ENCODE results near the gene LRRIQ1.
"Not testable (repeated sequence)": the region's sequence is repeated elsewhere in the genome, so short reads cannot be mapped to it uniquely, and the experiment has no call there.

LRRIQ1 gene

DNA sequence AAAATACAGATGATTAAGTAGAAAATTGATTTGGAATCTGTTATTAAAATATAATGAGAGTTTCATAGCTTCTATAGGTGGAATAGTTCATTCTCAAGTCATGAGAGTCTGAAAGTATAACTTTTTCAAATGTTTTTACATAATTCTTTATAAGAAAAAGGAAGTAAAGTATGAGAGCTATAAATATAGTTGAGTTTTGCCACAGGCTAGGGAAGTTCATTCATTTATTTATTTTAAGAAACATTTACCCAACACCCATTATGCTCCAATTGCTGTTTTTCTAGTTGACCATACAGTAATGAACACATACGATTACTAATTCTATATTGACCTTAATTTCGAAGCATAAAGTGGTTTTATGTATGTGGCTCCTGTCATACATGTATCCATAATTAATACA lies 24.8 kb downstream of the LRRIQ1 start:
- no peak for DNase-seq (ENCODE audit: low read depth)

DNA sequence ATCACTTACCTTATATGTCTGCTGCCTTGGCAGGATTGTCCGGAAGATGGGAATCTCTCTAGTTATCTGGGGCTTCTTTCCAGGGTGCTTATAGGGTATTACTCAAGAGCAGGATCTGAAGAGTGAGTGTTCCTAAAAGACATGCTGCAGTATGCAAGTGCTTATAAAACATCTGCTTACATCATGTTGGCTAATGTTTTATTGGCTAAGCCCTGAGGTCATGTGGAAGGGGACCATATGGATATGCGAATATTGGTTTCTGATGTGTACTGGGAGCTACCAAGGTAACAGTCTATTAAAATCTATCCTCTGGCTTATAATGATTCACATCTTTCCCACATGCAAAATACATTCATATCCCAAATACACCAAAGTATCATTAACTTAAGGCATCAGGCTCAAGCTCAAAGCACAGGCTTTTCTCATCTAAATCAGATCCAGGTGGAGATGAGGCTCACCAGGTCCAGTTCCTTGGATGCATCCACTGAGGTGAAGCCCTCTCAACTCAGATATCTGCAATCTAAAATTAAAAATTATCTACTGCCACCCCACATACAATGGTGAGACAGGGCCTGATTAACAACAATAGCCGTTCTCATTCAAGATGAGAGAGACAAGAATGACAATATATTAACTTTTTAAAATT lies 29.8 kb downstream of the LRRIQ1 start:
- DNase-seq (ENCODE audit: low read depth), result no peak

DNA sequence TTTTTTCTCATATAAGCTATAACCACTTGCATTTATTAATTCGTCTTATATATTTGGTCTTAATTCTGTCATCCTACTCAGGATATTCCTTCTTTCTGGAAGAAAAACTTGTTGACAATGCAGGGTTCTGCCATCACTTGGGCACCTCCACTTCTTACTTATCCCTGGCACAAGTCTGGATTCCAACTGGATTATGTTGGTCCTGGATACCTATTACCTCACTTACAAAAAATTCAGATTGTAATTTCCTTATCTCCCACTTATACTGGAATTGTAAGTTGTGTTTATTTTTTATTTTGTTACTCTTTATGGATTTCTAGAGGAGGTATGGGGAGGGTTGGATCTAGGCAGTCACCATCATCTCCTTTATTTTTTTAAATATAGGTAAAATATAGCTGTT lies 36.7 kb downstream of the LRRIQ1 start:
- no peak for DNase-seq (ENCODE audit: low read depth)

DNA sequence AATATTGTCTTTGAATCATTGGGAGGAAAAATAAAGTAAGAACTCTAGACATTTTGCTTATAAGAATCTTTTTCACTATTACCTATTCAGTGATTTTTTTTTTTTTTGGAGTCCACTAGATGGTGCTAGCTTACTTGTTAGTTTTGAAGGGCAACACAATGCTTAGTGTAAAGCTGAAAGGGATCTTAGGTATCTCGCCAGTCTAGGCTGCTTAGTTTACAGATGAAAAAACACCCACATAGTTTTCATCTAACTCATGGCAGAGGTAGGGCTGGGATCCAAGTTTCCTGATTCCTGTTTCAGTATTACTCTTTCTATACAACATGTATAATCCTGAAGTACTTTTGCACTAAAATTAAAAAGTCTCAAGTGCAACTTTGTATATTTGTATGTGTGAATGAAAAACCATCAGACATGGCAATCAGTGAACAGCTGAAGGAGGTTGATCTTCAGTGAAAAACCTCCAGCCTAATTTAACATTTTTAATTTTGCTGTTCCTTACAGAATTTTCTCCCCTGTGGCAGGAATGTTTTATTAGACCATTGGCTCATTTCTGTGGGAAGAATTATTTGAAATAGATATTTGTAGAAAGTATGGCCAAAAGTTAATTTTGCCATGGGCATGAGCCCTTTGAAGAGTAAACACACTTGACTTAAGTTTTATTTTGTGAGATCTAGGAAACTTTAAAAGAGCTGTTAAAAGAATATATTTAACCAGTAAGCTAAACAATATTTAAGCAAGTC lies 40.7 kb downstream of the LRRIQ1 start:
- no peak for DNase-seq (ENCODE audit: low read depth)

DNA sequence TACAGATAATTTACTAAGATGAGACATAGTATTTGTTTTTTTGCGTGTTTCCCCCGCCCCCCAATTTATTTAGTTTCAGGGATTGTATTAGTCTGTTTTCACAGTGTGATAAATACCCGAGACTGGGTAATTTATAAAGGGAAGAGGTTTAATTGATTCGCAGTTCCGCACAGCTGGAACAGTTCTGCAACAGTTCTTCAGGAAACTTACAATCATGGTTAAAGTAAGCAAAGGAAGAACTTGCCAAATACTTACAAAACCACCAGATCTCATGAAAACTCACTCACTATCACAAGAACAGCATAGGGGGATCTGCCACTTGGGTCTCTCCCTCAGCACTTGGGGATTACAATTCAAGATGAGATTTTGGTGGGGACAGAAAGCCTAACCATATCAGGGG lies 48.9 kb downstream of the LRRIQ1 start:
- DNase-seq (ENCODE audit: low read depth), result no peak

DNA sequence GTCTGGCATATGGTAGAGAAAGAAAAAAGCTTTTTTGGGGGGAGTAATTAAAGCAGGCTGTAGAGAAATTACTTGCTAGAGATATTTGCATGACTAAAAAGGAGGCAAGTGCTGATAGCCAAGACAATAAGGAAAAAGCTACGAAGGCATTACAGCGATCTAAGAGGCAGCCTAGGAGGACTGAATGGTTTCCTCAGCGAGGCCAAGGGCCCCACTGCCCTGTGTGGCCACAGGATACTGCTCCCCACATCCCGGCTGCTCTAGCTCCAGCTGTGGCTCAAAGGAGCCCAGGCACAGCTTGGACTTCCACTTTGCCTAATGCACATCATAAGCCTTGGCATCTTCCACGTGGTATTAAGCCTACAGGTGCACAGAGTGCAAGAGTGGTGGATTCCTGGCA lies 53.6 kb downstream of the LRRIQ1 start:
- no peak for DNase-seq (ENCODE audit: low read depth)

DNA sequence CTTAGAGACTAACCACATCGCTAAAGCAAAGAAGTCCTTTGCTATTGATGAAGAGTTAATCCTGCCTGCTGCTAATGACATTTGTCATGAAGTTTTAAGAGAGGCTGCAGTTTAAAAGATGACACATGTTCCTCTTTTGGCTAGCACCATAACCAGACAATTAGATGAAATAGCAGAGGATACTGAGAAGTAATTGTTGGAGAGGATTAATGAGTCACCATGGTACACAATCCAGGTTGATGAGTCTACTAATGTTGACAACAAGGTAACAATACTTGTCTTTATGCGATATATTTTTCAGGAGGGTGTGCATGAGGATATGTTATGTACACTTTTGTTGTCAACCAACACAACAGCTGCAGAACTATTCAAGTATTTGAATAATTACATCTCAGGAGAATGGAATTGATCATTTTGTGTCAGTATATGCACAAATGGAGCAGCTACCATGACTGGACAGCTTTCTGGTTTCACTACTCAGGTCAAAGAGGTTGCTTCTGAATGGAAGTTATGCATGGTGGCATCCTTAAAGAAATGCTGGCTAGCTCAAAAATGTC lies 56.7 kb downstream of the LRRIQ1 start:
- DNase-seq (ENCODE audit: low read depth), result no peak

DNA sequence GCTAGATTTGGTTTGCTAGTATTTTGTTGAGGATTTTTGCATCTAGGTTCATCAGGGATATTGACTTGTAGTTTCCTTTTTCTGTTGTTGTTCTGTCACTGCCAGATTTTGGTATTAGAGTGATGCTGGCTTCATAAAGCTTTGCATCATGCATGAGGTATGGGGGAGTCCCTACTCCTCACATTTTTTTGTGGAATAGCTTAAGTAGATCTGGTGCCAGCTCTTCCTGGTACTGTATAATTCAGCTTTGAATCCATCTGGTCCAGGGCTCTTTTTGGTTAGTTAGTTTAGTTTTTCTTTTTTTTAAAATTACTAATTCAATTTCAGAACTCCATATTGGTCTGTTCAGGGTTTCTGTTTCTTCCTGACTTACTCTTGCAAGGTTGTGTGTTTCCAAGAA lies 59.4 kb downstream of the LRRIQ1 start:
- no peak for DNase-seq (ENCODE audit: low read depth)

DNA sequence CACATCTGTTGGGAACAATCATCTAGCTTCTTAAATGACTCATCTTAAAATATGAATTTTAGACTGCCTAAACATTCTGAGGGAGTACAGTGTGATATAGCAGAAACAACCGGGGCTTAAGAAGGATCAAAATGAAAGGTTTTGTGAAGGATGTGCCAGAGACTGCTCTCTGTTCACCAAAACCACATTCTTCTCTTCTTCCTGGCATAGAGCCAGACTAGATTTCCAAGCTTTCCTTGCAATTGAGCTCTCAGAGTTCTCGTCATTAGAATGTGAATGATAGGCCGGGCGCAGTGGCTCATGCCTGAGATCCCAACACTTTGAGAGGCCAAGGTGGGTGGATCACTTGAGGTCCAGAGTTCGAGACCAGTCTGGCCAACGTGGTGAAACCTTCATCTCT lies 94.5 kb downstream of the LRRIQ1 start:
- no peak for DNase-seq (ENCODE audit: low read depth)

DNA sequence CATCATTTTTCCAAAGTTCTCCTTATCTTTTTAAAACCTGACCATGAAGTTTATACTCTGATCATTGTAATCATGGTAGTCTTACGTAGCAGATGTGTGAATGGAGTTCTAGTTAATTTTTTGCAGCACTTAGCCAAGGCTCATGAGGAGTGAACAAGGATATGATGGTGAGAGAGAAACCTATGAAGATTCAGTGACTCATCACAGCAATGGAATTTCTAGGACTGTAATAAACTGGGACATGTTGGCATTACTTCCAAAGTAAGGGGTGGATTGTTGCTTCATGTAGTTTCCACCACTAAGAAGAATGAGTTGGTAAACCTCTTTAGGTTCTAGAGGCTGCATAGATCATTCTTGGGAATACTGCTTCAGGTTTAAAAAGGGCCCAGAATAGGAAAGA lies 102.7 kb downstream of the LRRIQ1 start:
- DNase-seq (ENCODE audit: low read depth), result no peak

DNA sequence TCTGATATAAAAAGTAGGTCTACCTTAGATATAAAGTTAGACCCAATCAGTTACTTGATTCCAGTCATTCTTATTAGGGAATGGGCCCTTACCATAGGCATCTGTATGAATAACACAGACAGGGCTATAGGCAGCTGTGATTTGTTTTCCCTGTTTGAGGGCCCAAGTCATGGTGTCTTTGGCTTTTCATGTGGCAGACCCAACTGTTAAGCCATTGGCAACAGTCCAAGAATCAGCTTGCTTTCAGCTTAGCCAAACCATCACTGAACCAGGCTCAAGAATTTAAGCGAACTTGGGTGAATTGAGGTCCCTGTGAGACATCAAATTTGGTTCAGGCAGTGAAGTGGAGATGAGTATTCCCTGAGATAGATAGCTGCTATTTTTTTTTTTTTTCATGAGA lies 111.2 kb downstream of the LRRIQ1 start:
- no peak for DNase-seq (ENCODE audit: low read depth)

DNA sequence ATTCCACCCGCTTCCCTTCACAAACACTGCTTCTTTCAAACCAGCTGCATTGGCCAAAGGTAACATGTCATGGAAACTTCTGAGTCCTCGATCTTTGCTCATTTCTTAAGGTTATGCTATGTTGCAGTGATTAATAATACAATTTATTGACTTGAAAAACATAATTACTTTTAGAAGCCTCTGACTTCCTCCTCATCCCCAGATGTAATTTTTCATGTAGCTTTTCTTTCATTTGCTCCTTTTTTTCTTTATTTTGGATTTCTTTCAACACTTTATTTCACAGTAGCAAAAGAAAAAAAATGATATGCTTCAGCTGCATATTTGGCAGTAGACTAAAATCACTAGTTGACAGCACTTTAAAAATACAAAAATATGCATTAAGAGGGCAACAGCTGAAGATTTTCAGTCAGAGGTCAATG lies 116.2 kb downstream of the LRRIQ1 start:
- DNase-seq (ENCODE audit: low read depth), result no peak

DNA sequence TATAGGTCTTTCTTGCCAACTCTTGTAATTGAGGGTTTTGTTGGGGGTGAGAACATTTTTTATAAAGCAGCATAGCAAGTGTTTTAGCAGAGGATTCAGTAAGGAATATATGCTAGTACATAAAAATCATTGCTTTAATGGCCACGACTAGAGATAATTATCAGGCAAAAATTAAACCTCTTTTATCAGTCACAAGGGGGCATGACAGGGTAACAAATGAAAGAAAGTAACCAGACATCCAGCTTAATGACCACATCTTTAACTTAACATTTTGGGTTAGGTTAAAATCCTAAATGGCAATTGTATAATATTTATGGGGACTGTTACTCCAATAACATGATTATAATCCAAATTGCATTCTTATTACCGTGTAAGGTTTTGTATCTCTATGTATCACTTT lies 119.6 kb downstream of the LRRIQ1 start:
- no peak for DNase-seq (ENCODE audit: low read depth)

DNA sequence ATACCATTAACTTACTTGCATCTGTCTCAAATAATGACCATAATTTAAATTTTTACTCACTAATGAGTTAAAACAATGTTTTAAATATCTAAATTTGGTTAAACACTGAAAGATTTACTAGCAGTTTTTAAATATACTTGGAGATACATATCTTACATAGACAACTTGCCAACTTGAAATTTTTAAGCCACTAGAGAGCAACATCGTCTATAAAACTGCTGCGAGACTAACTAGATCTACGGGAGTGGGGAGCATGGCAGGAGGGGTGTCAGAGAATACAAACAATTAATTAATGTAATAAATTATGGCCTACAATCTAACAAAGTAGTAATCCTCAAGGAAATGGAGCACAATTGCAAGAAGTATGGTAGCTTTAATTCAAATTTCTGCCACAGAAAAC lies 120.4 kb downstream of the LRRIQ1 start:
- no peak for DNase-seq (ENCODE audit: low read depth)

DNA sequence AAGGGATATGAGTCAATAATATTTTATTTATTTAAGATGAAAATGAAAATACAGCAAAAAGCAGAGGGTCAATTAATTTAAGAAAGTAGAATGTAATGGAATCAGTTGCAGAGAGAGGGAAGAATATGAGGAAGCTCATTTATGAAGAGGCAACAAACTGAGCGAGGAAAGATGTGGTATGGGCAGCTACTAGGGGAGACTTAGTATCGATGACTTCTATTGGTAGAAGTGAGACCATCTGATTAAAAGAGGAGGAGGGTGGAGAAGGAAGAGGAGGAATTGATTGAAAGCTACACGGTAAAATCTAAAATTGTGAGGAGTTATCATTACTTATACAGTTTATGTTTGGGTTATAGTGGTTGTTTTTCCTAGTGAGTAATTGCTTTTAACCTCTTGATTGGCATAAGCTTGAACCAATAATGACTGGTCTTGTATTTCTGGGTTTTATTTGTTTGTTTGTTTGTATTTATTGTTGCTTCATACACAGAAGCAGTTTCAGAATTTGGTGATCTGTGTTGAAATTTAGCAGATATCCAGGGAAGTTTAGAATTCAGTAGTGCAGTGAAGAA lies 121.0 kb downstream of the LRRIQ1 start:
- DNase-seq (ENCODE audit: low read depth), result no peak

DNA sequence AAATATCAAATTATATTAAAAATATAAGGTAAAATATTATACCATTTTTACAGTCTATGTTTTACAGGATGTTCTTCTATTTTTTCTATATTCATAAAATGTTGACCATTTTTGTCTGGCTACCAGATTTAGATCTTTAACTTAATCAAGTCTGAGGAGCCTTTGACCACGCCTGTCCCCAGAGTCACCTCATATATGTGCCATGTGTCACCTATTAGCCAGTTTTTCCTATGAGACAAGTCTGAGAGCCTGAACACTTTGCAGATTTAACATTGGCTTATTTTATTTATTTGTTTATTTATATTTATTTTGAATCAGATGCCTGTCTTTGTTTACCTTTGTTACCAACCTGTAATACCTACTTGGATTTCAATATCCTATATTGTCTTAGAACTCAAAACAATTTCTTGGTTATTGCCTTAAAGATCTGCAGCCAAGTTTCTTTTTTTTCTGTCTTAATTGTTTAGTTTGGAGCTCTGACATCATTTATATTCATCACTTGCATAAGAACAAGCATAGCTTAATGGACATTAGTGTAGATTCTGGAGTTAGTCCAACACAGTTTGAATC lies 127.7 kb downstream of the LRRIQ1 start:
- DNase-seq (ENCODE audit: low read depth), result no peak

DNA sequence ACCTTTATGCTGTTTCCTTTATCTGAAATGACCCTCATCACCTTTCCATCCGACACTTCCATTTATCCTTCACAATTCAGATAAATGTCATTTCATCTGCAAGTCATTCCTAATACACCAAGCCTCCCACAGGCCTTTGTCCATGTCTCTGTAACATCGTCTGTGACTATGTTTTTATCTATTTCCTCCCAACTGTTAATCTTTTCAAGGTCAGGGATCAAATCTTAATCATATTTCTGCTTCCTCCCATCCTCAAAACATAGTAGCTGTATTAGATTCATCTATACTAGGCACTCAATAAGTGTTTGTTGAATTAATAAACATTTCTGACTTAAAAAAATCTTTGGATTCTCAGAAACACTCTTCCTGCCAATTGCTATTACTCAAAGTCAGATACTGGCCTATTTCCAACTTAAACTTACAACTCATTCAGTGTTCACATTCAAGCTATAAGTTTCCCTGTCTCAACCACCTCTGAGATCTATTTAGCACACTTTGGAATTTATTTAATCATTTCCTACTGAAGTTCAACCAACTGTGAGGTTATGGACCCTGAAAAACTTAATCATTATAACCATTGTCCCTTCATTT lies 143.6 kb downstream of the LRRIQ1 start:
- DNase-seq (ENCODE audit: low read depth), result no peak

DNA sequence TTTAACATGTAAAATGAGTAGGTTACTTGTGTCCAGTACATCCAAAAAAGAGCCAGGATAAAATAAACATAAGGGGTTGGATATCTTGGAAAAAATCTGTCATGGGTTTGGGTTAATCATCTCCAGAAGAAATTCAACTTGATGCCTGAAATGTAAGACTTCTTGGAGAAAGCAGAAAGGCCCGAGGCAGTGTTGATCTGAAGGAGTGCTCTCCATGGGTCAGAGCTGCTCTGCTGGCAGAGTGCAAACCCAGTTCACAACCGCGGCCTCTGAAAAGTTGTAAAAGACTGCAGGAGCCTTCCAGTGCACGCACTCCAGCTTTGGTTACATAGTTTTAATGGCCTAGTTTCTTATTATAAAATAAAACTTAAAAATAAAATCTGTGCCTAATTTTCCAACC lies 146.5 kb downstream of the LRRIQ1 start:
- no peak for DNase-seq (ENCODE audit: low read depth)

DNA sequence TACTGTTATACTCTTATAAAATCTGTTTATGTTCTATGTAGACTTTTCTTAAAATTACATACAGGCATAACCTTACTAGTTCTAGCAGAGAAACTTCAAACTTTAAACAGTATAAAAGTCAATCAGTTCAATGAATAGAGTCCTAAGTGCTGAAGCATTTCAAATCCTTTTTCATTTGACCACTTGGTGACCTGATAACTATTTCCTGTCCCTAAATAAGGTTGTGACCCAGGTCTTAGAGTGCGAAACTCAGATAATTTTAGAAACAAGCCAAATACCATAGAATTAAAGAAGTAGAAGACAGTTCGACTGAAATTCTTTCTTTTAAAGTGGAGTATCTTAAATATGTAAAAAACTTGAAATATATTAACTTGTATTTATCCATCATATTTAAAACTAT lies 147.7 kb downstream of the LRRIQ1 start:
- DNase-seq (ENCODE audit: low read depth), result no peak

DNA sequence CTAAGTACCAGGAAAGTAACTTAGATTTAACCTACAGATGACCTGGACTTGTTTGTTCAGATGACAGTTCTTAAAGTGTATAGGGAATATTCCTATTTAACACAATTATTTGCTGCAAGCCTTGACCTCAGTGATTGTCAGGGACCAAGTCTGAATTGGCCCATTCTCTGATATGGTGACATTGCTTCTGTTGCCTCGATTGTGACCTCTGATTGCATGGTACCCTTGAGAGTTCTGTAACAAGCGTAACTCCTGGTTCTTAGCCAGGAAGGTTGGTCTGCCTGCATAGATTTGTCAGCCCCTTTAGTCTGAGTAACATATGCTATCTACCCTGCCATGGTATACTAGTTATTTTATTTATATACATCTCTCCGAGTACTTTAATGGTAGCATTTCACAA lies 150.1 kb downstream of the LRRIQ1 start:
- DNase-seq (ENCODE audit: low read depth), result no peak

DNA sequence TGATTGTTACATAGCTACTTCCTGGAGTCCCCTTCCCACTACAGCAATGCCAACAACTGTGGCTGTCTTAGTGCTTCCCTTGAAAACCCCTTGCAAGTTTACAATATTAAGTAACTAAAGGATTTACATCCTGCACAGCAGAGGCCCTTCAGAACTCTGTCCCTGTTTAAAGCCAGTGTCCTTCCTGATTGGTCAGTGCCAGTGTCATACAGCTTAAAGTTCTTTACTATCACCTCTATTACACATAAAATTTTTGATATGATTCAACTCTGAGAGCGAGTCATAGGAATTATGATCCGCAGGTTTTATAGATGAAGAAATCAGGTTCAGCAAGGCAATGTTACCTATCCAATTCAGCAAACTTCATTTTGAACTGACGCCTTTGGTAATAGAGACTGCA lies 152.5 kb downstream of the LRRIQ1 start:
- DNase-seq (ENCODE audit: low read depth), result no peak

DNA sequence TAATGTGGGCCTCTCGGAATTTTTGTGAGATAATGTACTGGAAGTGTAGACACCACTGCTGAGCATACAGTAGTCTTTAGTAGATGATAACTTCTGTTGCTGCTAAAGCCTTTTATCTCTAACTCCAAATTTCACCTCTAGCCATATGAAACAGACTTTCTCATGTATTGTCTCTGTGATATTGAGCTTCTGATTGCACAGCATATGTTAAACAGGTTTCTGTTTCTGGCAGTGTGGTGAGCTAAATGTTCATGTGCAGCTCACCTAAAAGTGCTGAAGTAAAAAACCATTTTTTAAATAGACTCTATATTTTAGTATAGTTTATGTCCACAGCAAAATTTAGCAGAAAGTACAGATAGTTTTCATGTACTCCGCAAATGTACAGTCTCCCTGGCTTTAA lies 154.6 kb downstream of the LRRIQ1 start:
- no peak for DNase-seq (ENCODE audit: low read depth)

DNA sequence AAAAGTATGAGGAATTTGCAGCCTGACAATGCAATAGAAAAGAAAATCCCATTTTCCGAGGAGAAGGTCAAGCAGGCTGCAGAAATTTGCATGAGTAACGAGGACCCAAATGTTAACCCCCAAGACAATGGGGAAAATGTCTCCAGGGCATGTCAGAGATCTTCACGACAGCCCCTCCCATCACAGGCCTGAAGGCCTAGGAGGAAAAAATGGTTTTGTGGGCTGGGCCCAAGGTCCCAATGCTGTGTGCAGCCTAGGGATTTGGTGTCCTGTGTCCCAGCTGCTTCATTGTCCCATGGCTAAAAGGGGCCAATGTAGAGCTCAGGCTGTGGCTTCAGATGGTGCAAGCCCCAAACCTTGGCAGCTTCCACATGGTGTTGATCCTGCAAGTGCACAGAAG lies 167.7 kb downstream of the LRRIQ1 start:
- DNase-seq (ENCODE audit: low read depth), result not testable (repeated sequence)
